ENCODE measurements around the gene CTNNA1.
"Not testable (repeated sequence)": the region's sequence is repeated elsewhere in the genome, so short reads cannot be mapped to it uniquely, and the experiment has no call there.

CTNNA1 gene

GRCh38 chr5:138736293-138736692, 16.9 kb upstream of the CTNNA1 start:
- TF ChIP-seq, protein P1, sequence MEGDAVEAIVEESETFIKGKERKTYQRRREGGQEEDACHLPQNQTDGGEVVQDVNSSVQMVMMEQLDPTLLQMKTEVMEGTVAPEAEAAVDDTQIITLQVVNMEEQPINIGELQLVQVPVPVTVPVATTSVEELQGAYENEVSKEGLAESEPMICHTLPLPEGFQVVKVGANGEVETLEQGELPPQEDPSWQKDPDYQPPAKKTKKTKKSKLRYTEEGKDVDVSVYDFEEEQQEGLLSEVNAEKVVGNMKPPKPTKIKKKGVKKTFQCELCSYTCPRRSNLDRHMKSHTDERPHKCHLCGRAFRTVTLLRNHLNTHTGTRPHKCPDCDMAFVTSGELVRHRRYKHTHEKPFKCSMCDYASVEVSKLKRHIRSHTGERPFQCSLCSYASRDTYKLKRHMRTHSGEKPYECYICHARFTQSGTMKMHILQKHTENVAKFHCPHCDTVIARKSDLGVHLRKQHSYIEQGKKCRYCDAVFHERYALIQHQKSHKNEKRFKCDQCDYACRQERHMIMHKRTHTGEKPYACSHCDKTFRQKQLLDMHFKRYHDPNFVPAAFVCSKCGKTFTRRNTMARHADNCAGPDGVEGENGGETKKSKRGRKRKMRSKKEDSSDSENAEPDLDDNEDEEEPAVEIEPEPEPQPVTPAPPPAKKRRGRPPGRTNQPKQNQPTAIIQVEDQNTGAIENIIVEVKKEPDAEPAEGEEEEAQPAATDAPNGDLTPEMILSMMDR (conservative IDR thresholded peaks at IDR 0.05; ENCODE audit: low read depth, low read length) = no peak
- no peak for DNase-seq (ENCODE audit: low read depth)
- H3K4me3 ChIP-seq (ENCODE audit: low read length) = no peak overlapping the region

GRCh38 chr5:138737494-138738265, 15.5 kb upstream of the CTNNA1 start:
- DNase-seq (ENCODE audit: low read depth) = no peak
- no peak overlapping the region for H3K4me3 ChIP-seq (ENCODE audit: low read length)
- TF ChIP-seq, protein P1 (conservative IDR thresholded peaks at IDR 0.05; ENCODE audit: low read depth, low read length) = no peak

DNA sequence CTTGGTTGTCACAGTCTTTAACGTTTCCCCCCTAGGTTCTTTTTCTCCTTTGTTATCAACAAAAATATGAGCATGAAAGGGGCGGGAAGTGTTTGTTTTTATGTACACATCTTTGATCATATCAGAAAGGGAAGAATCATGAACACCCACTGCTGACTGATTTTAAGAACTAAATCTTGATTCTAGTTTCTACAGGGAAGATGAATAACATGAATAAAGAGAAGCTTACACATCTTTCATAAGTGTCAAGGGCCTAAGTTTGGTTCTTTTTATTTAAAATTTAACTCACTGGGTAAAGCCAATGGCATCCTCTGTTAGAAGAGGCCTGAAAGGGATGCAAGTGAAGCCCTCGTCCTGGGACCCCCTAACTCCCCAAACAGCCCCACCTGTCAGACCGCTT, 14.8 kb upstream of the CTNNA1 start:
- H3K4me3 ChIP-seq (ENCODE audit: low read length) = no peak overlapping the region
- no peak for DNase-seq (ENCODE audit: low read depth)
- TF ChIP-seq, protein P1 (conservative IDR thresholded peaks at IDR 0.05; ENCODE audit: low read depth, low read length) = no peak

DNA sequence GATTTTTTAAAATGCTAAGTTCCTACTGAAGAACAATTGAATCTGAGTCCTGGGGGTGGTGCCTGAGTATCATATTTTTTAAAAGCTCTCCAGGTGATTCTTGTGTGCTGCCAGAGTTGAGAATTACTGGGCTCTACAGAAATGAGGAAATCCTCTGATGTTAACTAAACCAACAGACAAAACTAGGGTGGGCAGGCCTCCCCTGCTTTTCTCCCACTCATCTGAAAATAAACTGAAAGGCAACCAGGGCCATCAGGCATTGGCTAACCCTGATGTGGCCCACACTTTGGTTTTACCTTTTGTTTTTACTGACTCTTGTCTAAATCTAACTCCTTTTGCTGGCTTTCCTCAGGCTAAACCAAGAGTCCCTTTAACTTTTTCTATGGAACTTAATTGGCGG, 13.3 kb upstream of the CTNNA1 start:
- no peak for DNase-seq (ENCODE audit: low read depth)
- TF ChIP-seq, protein P1 (conservative IDR thresholded peaks at IDR 0.05; ENCODE audit: low read depth, low read length) = no peak
- no peak overlapping the region for H3K4me3 ChIP-seq (ENCODE audit: low read length)

DNA sequence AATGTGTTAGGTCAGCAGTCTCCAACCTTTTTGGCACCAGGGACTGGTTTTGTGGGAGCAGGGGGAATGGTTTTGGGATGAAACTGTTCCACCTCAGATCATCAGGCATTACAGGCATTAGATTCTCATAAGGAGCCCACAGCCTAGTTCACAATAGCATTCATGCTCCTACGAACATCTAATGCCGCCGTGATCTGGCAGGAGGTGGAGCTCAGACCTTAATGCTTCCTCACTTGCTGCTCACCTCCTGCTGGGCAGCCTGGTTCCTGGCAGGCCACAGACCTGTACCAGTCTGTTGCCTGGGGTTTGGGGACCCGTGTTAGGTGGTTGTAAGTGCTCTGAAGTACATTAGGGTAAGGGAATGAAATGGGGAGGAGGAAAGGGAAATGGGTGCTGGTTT, 9.7 kb upstream of the CTNNA1 start:
- no peak for DNase-seq (ENCODE audit: low read depth)
- TF ChIP-seq, protein P1 (conservative IDR thresholded peaks at IDR 0.05; ENCODE audit: low read depth, low read length) = peak; percentile 31
- no peak overlapping the region for H3K4me3 ChIP-seq (ENCODE audit: low read length)

DNA sequence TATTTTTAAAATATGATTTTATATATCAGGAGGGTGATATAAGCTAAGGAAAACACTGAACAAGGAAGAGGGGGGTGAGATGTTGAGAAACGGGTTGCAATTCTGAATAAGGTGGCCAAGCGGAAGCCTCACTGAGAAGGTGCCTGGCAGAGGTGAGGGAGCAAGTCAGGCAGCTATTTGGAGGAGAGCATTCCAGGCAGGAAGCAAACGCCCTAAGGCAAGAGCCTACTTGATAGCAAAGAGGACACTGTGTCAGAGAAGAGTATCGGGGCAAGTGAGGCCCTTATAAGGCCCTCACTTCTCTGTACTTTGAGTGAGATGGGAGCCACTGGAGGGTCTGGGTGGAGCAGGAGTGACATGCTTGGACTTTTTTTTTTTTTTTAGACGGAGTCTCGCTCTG, 8.0 kb upstream of the CTNNA1 start:
- no peak for DNase-seq (ENCODE audit: low read depth)
- TF ChIP-seq, protein P1 (conservative IDR thresholded peaks at IDR 0.05; ENCODE audit: low read depth, low read length) = no peak
- H3K4me3 ChIP-seq (ENCODE audit: low read length) = no peak overlapping the region

- DNase-seq (ENCODE audit: low read depth) = no peak
- no peak overlapping the region for H3K4me3 ChIP-seq (ENCODE audit: low read length)
- TF ChIP-seq, protein P1 (conservative IDR thresholded peaks at IDR 0.05; ENCODE audit: low read depth, low read length) = no peak
These were observed 4.6 kb upstream of the CTNNA1 start for GRCh38 chr5:138748630-138749081.

- not testable (repeated sequence) for DNase-seq (ENCODE audit: low read depth); H3K4me3 ChIP-seq (ENCODE audit: low read length)
These were observed 1.9 kb upstream of the CTNNA1 start for GRCh38 chr5:138751344-138751743.

Data from retinal pigment epithelial cell (primary cell).